Head of caudate nucleus (tissue), 42 donors: ENCODE results near the gene FBXO24.

Source experiments
- DNase-seq, 42 donors: peaks; one replicate each; pipeline versions ENCODE4 v3.0.0 to v3.0.0-alpha.2; 2020 to 2021; ENCODE audit warnings: mixed read lengths in 7 of 42
- intact Hi-C: fragments of 100-400 bp; cut with DNase I; formaldehyde crosslinking; loops from one replicate; pipeline ENCODE4 v1.15.0; 2022

Gene FBXO24

DNA sequence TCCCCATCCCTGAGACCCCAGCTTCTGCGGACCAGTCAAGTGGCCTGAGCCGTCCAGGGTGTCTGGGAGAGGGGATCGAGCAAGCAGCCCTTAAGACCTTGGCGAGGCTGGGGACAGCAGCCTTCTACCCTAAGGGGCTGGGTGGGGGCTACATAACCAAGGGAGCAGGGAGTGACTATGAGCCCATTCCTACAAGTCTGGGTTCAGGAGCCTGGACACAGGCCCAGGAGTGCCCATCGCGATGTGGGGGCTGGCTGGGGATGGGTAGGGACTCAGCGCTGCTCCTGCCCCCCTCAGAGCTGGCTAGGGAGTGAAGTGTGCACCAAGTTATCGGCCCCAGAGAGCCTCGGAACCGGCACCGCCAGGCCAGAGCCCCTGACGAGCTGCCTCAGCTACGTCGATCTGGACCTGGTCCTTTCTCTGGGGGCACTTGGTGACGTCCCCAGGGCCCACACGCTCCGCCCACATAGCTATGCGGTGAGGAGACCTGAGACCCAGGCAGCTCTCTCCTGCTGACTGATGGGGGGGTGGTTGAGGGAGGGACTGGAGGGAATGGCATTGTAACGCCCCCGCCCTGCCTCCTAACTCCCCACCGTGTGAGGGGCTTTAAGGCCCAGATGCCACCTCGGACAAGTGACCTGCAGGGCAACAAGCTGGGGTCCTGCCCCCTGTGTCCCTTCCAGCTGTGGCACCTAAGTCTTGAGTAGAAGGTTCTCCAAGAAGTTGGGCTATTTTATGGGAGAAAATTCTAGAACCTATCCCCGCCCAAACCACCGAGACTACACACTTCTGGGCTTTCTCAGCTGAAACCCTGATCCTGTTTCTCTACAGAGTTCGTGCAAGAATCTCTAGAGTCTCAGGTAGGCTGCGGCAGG lies 14.9 kb upstream of the FBXO24 start:
- intact Hi-C loops: no loop called here
- DNase-seq: no peak

GRCh38 chr7:100571829-100572116 lies 14.4 kb upstream of the FBXO24 start:
- intact Hi-C loops: no loop called here
- DNase-seq: no peak

- intact Hi-C loops: no loop called here
- no peak for DNase-seq
Measured at GRCh38 chr7:100572281-100572948, 13.7 kb upstream of the FBXO24 start.

DNA sequence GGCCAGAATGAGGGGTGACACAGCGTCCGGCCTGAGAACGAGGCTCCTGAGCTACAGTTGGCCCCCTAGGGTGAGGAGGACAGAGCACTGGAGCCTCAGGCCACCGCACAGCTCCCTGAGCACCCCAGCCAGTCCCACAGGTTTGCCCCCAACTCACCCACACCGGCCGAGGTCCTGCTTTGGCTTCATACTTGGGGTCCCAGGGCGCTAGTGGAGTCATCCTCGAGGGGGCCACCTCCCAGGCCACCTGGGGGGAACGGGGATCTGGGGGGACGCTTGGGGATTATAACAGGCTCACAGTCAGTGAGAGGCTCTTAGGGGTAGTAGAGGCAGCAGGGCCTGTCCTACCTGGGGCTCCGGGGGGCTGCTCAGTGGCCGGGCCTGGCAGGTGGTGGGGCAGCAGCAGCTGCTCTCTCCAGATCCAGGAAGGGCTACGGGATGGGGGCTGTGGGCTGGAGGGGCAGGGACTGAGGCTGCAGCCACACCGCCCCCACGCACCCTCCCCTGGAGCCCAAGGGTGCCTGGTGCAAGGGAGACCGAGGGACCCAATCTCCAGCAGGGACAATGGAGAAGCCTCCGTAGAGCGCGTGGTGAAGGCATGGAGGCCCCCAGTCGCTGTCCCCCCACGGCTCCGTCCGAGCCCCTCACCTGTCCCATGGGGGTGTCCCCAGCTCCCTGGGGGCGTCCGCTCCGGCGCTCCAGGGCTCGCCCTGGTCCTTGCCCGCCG lies 13.0 kb upstream of the FBXO24 start:
- no peak for DNase-seq
- intact Hi-C loops: no loop called here

DNA sequence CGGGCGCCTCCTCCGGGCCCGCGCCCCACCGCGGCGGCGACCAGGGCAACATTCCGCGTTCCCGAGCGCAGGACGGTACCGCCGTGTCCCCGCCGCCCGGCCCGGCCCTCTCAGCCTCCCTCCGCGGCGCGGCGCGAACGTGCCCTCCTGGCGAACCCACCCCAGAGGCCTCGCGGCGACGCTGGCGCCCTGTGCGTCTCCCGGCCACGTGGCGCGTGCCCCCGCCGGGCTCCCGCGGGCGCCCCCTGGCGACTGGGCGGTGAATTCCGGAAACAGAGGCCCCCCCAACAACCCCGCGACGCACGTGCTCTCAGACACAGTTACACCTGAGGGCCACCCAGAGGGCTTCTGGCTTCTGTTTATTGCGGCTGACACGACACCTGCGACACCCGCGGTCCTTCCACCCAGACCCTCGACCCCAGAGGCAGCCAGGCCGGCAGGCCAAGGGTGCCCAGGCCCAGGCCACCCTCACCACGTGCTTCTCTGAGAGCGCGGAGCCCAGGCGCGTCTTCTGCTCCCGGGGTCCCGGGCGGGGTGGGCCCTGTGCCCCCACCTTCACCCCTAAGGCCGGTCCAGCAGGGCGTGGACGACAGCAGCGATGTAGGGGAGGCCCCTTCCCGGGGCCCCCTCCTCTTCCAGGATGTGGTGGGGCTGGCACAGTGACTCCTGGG lies 12.3 kb upstream of the FBXO24 start, which contains the start of gene SAP25:
TSS of gene SAP25 (minus strand) at position 210 of the 671 bp plus-strand sequence. CDS start at position 52, 158 bp downstream.
- intact Hi-C loops: no loop called here

DNA sequence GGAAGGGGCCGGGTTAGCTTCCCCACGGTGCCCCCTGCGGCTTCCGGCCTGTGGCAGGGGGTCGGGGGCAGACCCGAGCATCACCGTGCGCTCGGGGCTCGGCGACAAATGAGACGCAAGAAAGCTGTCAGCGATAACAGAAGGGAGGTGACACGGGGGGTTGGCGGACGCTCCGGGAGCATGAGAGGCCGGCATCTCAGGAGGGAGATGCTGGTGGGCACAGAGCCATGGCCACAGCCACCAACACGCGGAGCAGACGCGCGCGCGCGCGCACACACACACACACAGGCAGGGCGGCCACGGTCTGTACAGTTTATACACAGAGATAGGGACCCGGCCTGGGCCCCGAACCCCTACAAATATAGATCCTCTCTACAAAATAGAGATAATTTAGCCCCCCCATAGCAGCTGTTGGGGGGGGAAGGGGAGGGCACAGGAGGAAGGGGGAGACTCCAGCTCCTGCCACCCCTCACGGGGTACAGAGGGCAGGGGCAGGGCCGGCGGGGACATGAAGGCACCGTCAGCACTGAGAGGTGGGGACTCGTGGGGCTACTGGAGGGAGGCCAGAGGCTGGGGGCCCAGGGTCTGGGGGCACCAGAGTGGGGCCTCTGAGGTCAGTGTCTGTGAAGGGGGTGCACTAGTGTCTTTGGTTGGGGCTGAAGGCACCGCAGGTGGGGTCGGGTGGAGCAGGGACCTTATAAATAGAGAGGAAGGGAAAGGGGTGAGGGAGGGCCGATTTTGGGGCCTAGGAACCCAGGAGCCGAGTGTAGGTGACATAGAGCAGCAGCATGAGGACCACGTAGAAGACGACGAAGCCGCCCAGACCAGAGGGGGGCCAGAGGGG lies 11.5 kb upstream of the FBXO24 start:
- no peak for DNase-seq
- intact Hi-C loops: no loop called here

More for the DNA sequence above, 12.3 kb upstream of the FBXO24 start, which contains the start of gene SAP25:
- DNase-seq: no peak

DNA sequence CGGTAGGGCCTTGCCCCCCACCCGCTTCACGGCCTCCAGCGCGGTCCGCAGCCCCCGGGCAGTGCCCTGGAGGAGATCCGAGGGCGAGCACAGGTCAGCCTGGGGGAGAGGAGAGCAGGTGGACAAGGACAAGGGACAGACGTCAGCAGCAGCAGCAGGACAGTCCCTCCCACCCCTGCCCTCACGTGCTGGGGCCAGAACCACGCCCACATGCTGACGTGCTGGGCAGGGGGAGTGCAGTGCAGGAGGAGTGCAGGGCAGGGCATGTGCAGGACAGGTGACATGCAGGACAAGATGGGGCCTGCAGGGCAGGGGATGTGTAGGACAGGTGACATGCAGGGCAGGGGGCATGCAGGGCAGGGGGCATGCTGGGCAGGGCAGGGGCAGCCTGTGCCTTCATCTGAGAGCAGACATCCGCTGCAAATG lies 10.9 kb upstream of the FBXO24 start:
- intact Hi-C loops: no loop called here
- DNase-seq: no peak

GRCh38 chr7:100575746-100576383 lies 10.3 kb upstream of the FBXO24 start:
- no peak for DNase-seq
- intact Hi-C loops: no loop called here

DNA sequence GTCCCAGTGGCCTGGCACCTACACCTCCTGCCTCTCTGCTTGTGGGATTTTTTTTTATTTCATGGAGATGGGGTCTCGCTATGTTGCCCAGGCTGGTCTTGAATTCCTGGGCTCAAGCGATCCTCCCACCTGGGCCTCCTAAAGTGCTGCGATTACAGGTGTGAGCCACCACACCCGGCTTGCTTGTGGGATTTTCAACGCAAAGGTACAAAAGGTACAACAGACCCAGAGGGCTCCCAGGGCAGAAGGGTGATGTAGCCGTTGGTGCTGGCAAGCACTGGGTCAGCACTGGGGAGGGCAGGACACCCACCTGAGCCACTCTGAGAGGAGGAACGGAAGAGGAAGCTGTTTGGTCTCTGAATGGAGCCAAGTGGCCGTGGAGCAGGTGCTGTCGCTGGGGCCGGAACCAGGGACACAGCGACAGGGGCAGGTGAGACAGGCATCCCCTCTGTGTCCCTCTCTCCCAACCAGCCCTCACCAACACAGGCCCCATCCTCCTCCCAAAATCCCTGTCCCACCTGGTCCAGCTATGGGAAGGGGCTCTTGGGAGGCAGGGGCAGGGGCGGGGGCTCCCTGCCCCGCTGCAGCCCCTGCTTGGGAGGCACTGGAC lies 9.6 kb upstream of the FBXO24 start:
- DNase-seq: no peak
- intact Hi-C loops: no loop called here

- DNase-seq: no peak
- intact Hi-C loops: no loop called here
Measured at GRCh38 chr7:100577103-100577502, 9.0 kb upstream of the FBXO24 start.

DNA sequence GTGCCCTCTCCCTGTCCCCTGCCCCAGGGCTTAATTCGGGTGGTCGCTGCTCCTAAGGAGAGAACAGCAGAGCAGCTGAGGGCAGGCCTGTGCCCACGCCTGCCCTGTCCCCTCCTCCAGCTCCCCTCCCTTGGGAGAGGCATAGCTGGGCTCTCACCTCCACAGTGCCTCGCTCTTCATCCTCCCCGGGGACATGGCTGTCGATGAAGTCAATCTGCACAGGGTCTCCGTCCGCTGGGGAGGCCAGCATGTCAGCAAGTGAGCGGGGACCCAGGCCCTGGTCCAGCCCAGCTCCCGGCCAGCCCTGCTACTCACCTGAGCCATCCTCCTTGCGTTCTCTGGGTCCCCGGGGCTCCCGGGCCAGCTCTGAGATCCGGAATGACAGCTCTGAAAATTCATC lies 8.6 kb upstream of the FBXO24 start:
- intact Hi-C loops: no loop called here
- DNase-seq: no peak

DNA sequence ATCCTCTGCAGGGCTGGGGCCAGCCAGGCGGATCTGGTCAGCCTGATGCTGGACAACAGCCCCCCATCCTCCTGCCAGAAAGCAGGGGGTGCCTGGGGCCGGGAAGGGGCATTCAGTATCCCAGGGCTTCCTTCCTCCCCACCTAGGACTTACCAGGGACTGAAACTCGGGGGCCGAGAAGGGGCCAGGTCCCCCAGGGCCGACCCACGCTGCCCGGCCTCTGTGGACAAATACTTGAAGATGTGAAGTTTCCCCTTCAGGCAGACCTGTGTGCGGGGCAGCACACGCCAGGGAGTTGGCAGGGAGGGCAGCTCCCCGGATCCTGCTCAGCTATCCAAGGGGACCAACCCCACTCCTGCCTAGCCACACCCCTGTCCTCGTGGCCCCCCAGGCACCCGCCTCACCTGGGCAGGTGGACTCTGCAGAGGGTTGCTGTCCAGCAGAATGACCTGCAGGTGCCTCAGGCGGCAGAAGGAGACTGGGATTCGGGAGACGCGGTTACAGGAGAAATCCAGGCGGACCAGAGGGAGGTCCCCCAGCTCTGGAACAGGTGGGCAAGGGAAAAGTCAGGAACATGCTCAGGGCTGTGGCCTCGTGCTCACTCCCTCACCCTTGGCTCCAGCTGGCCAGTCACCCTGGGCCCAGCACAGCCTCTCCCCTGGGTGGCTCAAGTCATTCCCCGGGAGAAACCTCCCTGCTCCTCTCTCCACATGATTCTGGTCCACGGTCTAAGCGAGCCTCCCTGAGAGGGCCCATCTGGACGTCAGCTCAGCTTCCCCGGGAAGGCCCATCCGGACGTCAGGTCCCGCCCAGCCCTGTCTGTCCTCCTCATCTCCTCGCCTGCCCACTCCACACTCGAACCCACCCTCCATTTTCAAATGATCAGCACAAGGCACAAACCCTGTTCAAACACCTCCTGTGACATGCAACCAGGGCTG lies 7.6 kb upstream of the FBXO24 start:
- intact Hi-C loops: no loop called here
- no peak for DNase-seq

DNA sequence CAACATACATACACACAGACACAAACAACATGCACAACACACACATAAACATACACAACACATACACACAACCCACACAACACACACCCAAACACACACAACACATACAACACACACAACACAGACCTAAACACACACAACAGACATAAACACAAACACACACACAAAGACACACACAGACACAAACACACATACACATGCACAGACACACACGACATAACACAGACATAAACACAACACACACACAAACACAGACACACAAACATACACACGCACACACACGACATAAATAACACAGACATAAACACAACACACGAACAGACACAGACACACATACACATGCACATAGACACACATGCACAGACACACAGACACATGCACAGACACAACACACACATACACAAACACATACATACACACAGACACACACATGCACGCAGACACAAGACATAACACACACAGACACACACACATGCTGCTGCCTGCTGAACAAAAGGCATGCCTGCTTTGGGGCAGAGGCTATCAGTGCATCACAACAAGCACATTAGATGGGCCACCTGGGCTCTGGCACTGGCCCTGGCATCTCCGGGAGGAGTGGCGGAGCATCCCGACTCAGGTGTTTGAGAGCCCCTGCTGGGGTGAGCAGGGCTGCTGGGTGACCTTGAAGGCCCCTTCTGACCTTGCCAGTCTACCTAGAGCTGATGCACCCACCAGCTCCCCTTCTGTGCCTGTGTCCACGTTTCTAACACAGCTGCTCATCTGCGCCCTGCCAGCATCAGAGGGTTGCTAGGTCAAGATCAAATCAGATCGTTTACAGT lies 5.5 kb upstream of the FBXO24 start:
- no peak for DNase-seq
- intact Hi-C loops: no loop called here

DNA sequence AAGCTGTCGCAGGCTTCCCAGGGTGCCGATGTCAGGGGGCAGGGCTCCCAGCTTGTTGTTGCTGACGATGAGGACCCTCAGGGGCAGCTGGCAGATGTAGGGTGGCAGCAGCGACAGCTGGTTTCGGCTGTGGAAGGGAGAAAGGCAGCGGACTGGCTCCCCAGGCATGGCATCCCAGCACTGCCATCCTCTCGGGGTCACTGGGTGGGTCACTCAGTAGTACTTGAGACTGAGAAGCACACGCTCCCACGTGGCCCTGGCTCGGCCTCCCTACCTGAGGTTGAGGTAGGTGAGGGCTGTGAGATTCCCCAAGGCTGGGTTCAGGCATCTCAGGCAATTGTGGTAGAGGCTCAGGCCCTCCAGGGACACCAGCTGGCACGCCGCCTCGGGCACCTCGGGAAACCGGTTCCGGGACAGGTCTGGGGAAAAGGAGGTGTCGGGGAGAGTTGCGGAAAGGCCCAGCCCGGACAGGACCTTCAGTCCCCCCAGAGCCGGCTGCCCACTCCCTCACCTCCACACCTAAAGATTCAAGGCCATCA lies 4.0 kb upstream of the FBXO24 start:
- intact Hi-C loops: no loop called here

GRCh38 chr7:100582650-100583049 lies 3.5 kb upstream of the FBXO24 start:
- intact Hi-C loops: no loop called here
- no peak for DNase-seq

More for the DNA sequence above, 4.0 kb upstream of the FBXO24 start:
- no peak for DNase-seq
